ENCODE data around the gene SIX5.

The SIX5 gene

GRCh38 chr19:45805719-45806118, 36.7 kb upstream of the SIX5 start:
- Histone ChIP-seq H3K4me2 (ENCODE audit: low read depth, low read length) (no peak overlapping the region), H3K27me3 (replicated peaks; ENCODE audit: insufficient read depth, low read length) (no peaks in the 10 kb centered on the region), H3K9me2 (replicated peaks; ENCODE audit: insufficient read depth, low read length) (no peaks in the 10 kb centered on the region), H2AFZ (ENCODE audit: low read length) (no peak overlapping the region), H3K27ac (ENCODE audit: low read length) (no peak overlapping the region), H3K9me3 (replicated peaks; ENCODE audit: insufficient read depth, low read length) (no peaks in the 10 kb centered on the region), H3K4me1 (ENCODE audit: low read length) (peaks cover 12% of the 10 kb centered on the region), H4K20me1 (ENCODE audit: insufficient read depth, low read length) (no peaks in the 10 kb centered on the region), H3F3A (ENCODE audit: insufficient read depth, low read length) (peaks cover 7% of the 10 kb centered on the region), H3K9ac (ENCODE audit: low read length) (no peak overlapping the region), H3K36me3 (replicated peaks; ENCODE audit: insufficient read depth, low read length) (no peaks in the 10 kb centered on the region), H3K4me3 (ENCODE audit: low read length) (no peak overlapping the region), H3K79me2 (ENCODE audit: low read length) (no peaks in the 10 kb centered on the region)
- no peak for DNase-seq
- TF ChIP-seq EZH2 (optimal IDR thresholded peaks at IDR 0.05; ENCODE audit: low read depth, low read length), result no peak

GRCh38 chr19:45804959-45805230, 35.8 kb upstream of the SIX5 start:
- Histone ChIP-seq H3K27ac (ENCODE audit: low read length) (no peak overlapping the region), H3K4me3 (ENCODE audit: low read length) (no peak overlapping the region), H3K4me1 (ENCODE audit: low read length) (peaks cover 6% of the 10 kb centered on the region), H2AFZ (ENCODE audit: low read length) (no peak overlapping the region), H3K79me2 (ENCODE audit: low read length) (no peaks in the 10 kb centered on the region), H3K9me2 (replicated peaks; ENCODE audit: insufficient read depth, low read length) (no peaks in the 10 kb centered on the region), H3K9me3 (replicated peaks; ENCODE audit: insufficient read depth, low read length) (no peaks in the 10 kb centered on the region), H4K20me1 (ENCODE audit: insufficient read depth, low read length) (no peaks in the 10 kb centered on the region), H3K4me2 (ENCODE audit: low read depth, low read length) (no peak overlapping the region), H3K27me3 (replicated peaks; ENCODE audit: insufficient read depth, low read length) (no peaks in the 10 kb centered on the region), H3K36me3 (replicated peaks; ENCODE audit: insufficient read depth, low read length) (no peaks in the 10 kb centered on the region), H3K9ac (ENCODE audit: low read length) (no peak overlapping the region), H3F3A (ENCODE audit: insufficient read depth, low read length) (peaks cover 6% of the 10 kb centered on the region)
- TF ChIP-seq EZH2 (optimal IDR thresholded peaks at IDR 0.05; ENCODE audit: low read depth, low read length) (no peak), EZH2phosphoT487 (IDR thresholded peaks at IDR 0.05; ENCODE audit: low read length) (no peak), CTCF (IDR thresholded peaks at IDR 0.05; ENCODE audit: low read length) (no peak)
- DNase-seq, result no peak

- no peaks in the 10 kb centered on the region for H3K36me3 ChIP-seq (replicated peaks; ENCODE audit: insufficient read depth, low read length)
- H4K20me1 ChIP-seq (ENCODE audit: insufficient read depth, low read length), result no peaks in the 10 kb centered on the region
- H3K27ac ChIP-seq (ENCODE audit: low read length), result no peak overlapping the region
- no peak overlapping the region for H2AFZ ChIP-seq (ENCODE audit: low read length)
- no peaks in the 10 kb centered on the region for H3K79me2 ChIP-seq (ENCODE audit: low read length)
- H3F3A ChIP-seq (ENCODE audit: insufficient read depth, low read length), result peaks cover under 1% of the 10 kb centered on the region
- no peaks in the 10 kb centered on the region for H3K9me2 ChIP-seq (replicated peaks; ENCODE audit: insufficient read depth, low read length)
- DNase-seq, result no peak
- no peak overlapping the region for H3K4me2 ChIP-seq (ENCODE audit: low read depth, low read length)
- no peak overlapping the region for H3K4me3 ChIP-seq (ENCODE audit: low read length)
- peaks cover under 1% of the 10 kb centered on the region; the same call in 1 of the 2 replicates for H3K4me1 ChIP-seq (ENCODE audit: low read length)
- no peaks in the 10 kb centered on the region for H3K9me3 ChIP-seq (replicated peaks; ENCODE audit: insufficient read depth, low read length)
- H3K9ac ChIP-seq (ENCODE audit: low read length), result no peak overlapping the region
- TF ChIP-seq CTCF (IDR thresholded peaks at IDR 0.05; ENCODE audit: low read length), result no peak
- TF ChIP-seq EZH2phosphoT487 (IDR thresholded peaks at IDR 0.05; ENCODE audit: low read length), result no peak
- TF ChIP-seq EZH2 (optimal IDR thresholded peaks at IDR 0.05; ENCODE audit: low read depth, low read length), result no peak
- no peaks in the 10 kb centered on the region for H3K27me3 ChIP-seq (replicated peaks; ENCODE audit: insufficient read depth, low read length)
These were observed 35.3 kb upstream of the SIX5 start for GRCh38 chr19:45804140-45804958.

- no peaks in the 10 kb centered on the region for H3K27me3 ChIP-seq (replicated peaks; ENCODE audit: insufficient read depth, low read length)
- H3K79me2 ChIP-seq (ENCODE audit: low read length), result no peaks in the 10 kb centered on the region
- H3K9ac ChIP-seq (ENCODE audit: low read length), result no peak overlapping the region
- no peak overlapping the region for H3K4me3 ChIP-seq (ENCODE audit: low read length)
- H3K36me3 ChIP-seq (replicated peaks; ENCODE audit: insufficient read depth, low read length), result no peaks in the 10 kb centered on the region
- H3K27ac ChIP-seq (ENCODE audit: low read length), result no peak overlapping the region
- H3K4me2 ChIP-seq (ENCODE audit: low read depth, low read length), result no peak overlapping the region
- DNase-seq, result no peak
- no peaks in the 10 kb centered on the region for H4K20me1 ChIP-seq (ENCODE audit: insufficient read depth, low read length)
- no peaks in the 10 kb centered on the region for H3K4me1 ChIP-seq (ENCODE audit: low read length)
- TF ChIP-seq EZH2phosphoT487 (IDR thresholded peaks at IDR 0.05; ENCODE audit: low read length) (no peak), EZH2 (optimal IDR thresholded peaks at IDR 0.05; ENCODE audit: low read depth, low read length) (no peak), CTCF (IDR thresholded peaks at IDR 0.05; ENCODE audit: low read length) (no peak)
- H3F3A ChIP-seq (ENCODE audit: insufficient read depth, low read length), result no peaks in the 10 kb centered on the region
- H3K9me3 ChIP-seq (replicated peaks; ENCODE audit: insufficient read depth, low read length), result no peaks in the 10 kb centered on the region
- no peaks in the 10 kb centered on the region for H3K9me2 ChIP-seq (replicated peaks; ENCODE audit: insufficient read depth, low read length)
- no peak overlapping the region for H2AFZ ChIP-seq (ENCODE audit: low read length)
These were observed 32.6 kb upstream of the SIX5 start for GRCh38 chr19:45801603-45802175.

Data from MM.1S (cell line).